A549 (cell line): ENCODE measurements around the gene CC2D2B. TPM values are rescaled to one million over a fixed set of nuclear protein-coding genes. Genes with fewer than 3 reads are reported as not detected.
A peak's percentile ranks its signal among the peaks of the same experiment; 100 is the strongest.
"Not testable (repeated sequence)": the region's sequence is repeated elsewhere in the genome, so short reads cannot be mapped to it uniquely, and the experiment has no call there.

Experiments used
- ATAC-seq, 2 experiments: fragments of 200-7000 bp in 1 of 2; fragments of >200 bp in 1 of 2; cut with Nextera tagmentation in 1 of 2; cut with Tn5 transposase in 1 of 2; 3 replicates each; pipeline versions ENCODE4 v1.8.0 to v1.9.1; 2018 to 2020; ENCODE audit warnings: mild to moderate bottlenecking in 1 of 2, moderate library complexity in 1 of 2
- CTCF ChIA-PET: fragments of 300-600 bp; sonication (Branson Sonifier 250); formaldehyde crosslinking; extraction: SDS; loops from one replicate; lab custom pipeline; 2021; ENCODE audit warnings: antibody characterized with exemption, inconsistent platforms; lab: Yijun Ruan, JAX
- POLR2A ChIA-PET: fragments of 350-600 bp; formaldehyde crosslinking; extraction: SDS; loops from one replicate; lab custom pipeline; 2021; ENCODE audit warnings: antibody characterized with exemption, inconsistent platforms; lab: Yijun Ruan, JAX
- DNase-seq, 2 experiments: peaks; one replicate each; pipeline versions ENCODE4 v3.0.0 to v3.0.0-alpha.2; 2011 to 2016; ENCODE audit warnings: low read depth in 1 of 2, low spot score in 1 of 2
- FAIRE-seq: peaks from 2 replicates; lab custom pipeline; 2011; peaks lifted over from hg19 to GRCh38; lab: Jason Lieb, UNC
- H3K27ac ChIP-seq, 2 experiments: fragments of >200 bp; sonication (Bioruptor Twin); formaldehyde crosslinking; 3 replicates each; pipeline ENCODE4 v1.5.1; 2016 to 2017
- H3K4me1 ChIP-seq: fragments of >200 bp; sonication (Bioruptor Twin); formaldehyde crosslinking; 3 replicates; pipeline ENCODE4 v1.6.1; 2016
- H3K4me2 ChIP-seq: fragments of >200 bp; sonication (Bioruptor Twin); formaldehyde crosslinking; 3 replicates; pipeline ENCODE4 v1.6.1; 2016
- H3K4me3 ChIP-seq: fragments of >200 bp; sonication (Bioruptor Twin); formaldehyde crosslinking; 3 replicates; pipeline ENCODE4 v1.5.1; 2016
- H3K9me3 ChIP-seq: fragments of >200 bp; sonication (Bioruptor Twin); formaldehyde crosslinking; 3 replicates; pipeline ENCODE4 v1.6.1; 2016
- BCL3 ChIP-seq: fragments of >200 bp; sonication (Bioruptor Twin); formaldehyde crosslinking; IDR thresholded peaks from 3 replicates; pipeline ENCODE4 v1.6.1; 2016
- BHLHE40 ChIP-seq: IDR thresholded peaks from 2 replicates; pipeline ENCODE4 v1.6.1; 2012; ENCODE audit warnings: low read depth, low read length, inconsistent platforms
- CBX2 ChIP-seq: fragments of 200-600 bp; sonication (generic); IDR thresholded peaks from 2 replicates; pipeline ENCODE4 v1.6.1; 2016; ENCODE audit warnings: low read depth, mild to moderate bottlenecking, borderline replicate concordance
- CEBPB ChIP-seq, 2 experiments: fragments of >200 bp in 1 of 2; sonication (Bioruptor Twin) in 1 of 2; formaldehyde crosslinking in 1 of 2; IDR thresholded peaks; 2 replicates each; pipeline ENCODE4 v1.6.1; 2012 to 2016
- CHD2 ChIP-seq: fragments of 150-350 bp; IDR thresholded peaks from 2 replicates; pipeline ENCODE4 v1.6.1; 2014; ENCODE audit warnings: low read length; ENCODE audit not compliant: partially characterized antibody
- CTCF ChIP-seq: fragments of >200 bp; sonication (Bioruptor Twin); formaldehyde crosslinking; IDR thresholded peaks from 3 replicates; pipeline ENCODE4 v1.5.1; 2016
- EHMT2 ChIP-seq: fragments of 200-600 bp; sonication (generic); IDR thresholded peaks from 2 replicates; pipeline ENCODE4 v1.6.1; 2016; ENCODE audit warnings: antibody characterized with exemption, low read depth, mild to moderate bottlenecking, moderate library complexity
- EP300 ChIP-seq, 2 experiments: fragments of >200 bp; sonication (Bioruptor Twin); formaldehyde crosslinking; IDR thresholded peaks; 2 replicates in 1 of 2; 3 replicates in 1 of 2; pipeline ENCODE4 v1.6.1; 2016 to 2017
- ESRRA ChIP-seq: fragments of 150-350 bp; IDR thresholded peaks from 2 replicates; pipeline ENCODE4 v1.6.1; 2014; ENCODE audit warnings: mild to moderate bottlenecking, low read length, borderline replicate concordance
- FOSB ChIP-seq: fragments of 250-450 bp; sonication (Bioruptor Pico); IDR thresholded peaks from 2 replicates; pipeline ENCODE4 v1.5.0; 2020; ENCODE audit warnings: mild to moderate bottlenecking, moderate library complexity
- FOXS1 ChIP-seq: fragments of 250-450 bp; sonication (Bioruptor Pico); IDR thresholded peaks from 2 replicates; pipeline ENCODE4 v1.5.0; 2020; ENCODE audit warnings: mild to moderate bottlenecking, moderate library complexity
- HEYL ChIP-seq: fragments of 250-450 bp; sonication (Bioruptor Pico); IDR thresholded peaks from 2 replicates; pipeline ENCODE4 v1.8.0; 2021; ENCODE audit warnings: mild to moderate bottlenecking, moderate library complexity
- HOXA7 ChIP-seq: fragments of 250-450 bp; sonication (Bioruptor Pico); IDR thresholded peaks from 2 replicates; pipeline ENCODE4 v1.5.0; 2020; ENCODE audit warnings: mild to moderate bottlenecking, moderate library complexity
- HOXB13 ChIP-seq: fragments of 250-450 bp; sonication (Bioruptor Pico); IDR thresholded peaks from 2 replicates; pipeline ENCODE4 v1.5.0; 2020; ENCODE audit warnings: low read depth, mild to moderate bottlenecking, moderate library complexity
- JUNB ChIP-seq: fragments of >200 bp; sonication (Bioruptor Twin); formaldehyde crosslinking; IDR thresholded peaks from 2 replicates; pipeline ENCODE4 v1.6.1; 2016
- KDM1A ChIP-seq: fragments of 200-600 bp; sonication (generic); IDR thresholded peaks from 2 replicates; pipeline ENCODE4 v1.6.1; 2016; ENCODE audit warnings: low read depth, mild to moderate bottlenecking
- MAFK ChIP-seq: fragments of 450-650 bp; IDR thresholded peaks from 2 replicates; pipeline ENCODE4 v1.6.1; 2014; ENCODE audit not compliant: partially characterized antibody
- MAX ChIP-seq: IDR thresholded peaks from 2 replicates; pipeline ENCODE4 v1.6.1; 2012
- NR3C1 ChIP-seq: fragments of >200 bp; sonication (Bioruptor Twin); formaldehyde crosslinking; IDR thresholded peaks from 3 replicates; pipeline ENCODE4 v1.6.1; 2017
- POLR2A ChIP-seq: IDR thresholded peaks from 2 replicates; pipeline ENCODE4 v1.6.1; 2012; ENCODE audit warnings: mild to moderate bottlenecking, low read length
- RARB ChIP-seq: fragments of 250-450 bp; sonication (Bioruptor Pico); IDR thresholded peaks from 2 replicates; pipeline ENCODE4 v1.8.0; 2021; ENCODE audit warnings: mild to moderate bottlenecking, moderate library complexity
- RCOR1 ChIP-seq: fragments of 150-350 bp; IDR thresholded peaks from 2 replicates; pipeline ENCODE4 v1.6.1; 2014; ENCODE audit warnings: antibody characterized with exemption, low read length, low read depth
- RFX5 ChIP-seq: fragments of 450-650 bp; IDR thresholded peaks from 2 replicates; pipeline ENCODE4 v1.7.1; 2014; ENCODE audit warnings: antibody characterized with exemption, mild to moderate bottlenecking, moderate library complexity
- RNF2 ChIP-seq: fragments of 200-600 bp; sonication (generic); IDR thresholded peaks from 2 replicates; pipeline ENCODE4 v1.6.1; 2016; ENCODE audit warnings: low read depth, mild to moderate bottlenecking, antibody characterized with exemption, moderate library complexity, borderline replicate concordance
- SMC3 ChIP-seq: fragments of >200 bp; sonication (Bioruptor Twin); formaldehyde crosslinking; IDR thresholded peaks from 3 replicates; pipeline ENCODE4 v1.6.1; 2018; ENCODE audit warnings: inconsistent platforms
- TP53 ChIP-seq: fragments of 250-450 bp; sonication (Bioruptor Pico); IDR thresholded peaks from 2 replicates; pipeline ENCODE4 v1.5.0; 2021; ENCODE audit warnings: mild to moderate bottlenecking, moderate library complexity
- ZC3H11A ChIP-seq: fragments of 450-650 bp; IDR thresholded peaks from 2 replicates; pipeline ENCODE4 v1.6.1; 2014; ENCODE audit warnings: antibody characterized with exemption, mild to moderate bottlenecking
- ZFP36 ChIP-seq: fragments of 450-650 bp; IDR thresholded peaks from 2 replicates; pipeline ENCODE4 v1.6.1; 2014; ENCODE audit warnings: borderline replicate concordance; ENCODE audit not compliant: partially characterized antibody
- ZSCAN20 ChIP-seq: fragments of 250-450 bp; sonication (Bioruptor Pico); IDR thresholded peaks from 2 replicates; pipeline ENCODE4 v1.8.0; 2022; ENCODE audit warnings: mild to moderate bottlenecking, moderate library complexity
- WGBS: methylation state at CpG from one replicate; pipeline ENCODE4 v1.1.6; 2017; ENCODE audit errors: missing lambda C conversion rate; 5-methylcytosine and 5-hydroxymethylcytosine counted together
- polyA plus RNA-seq, 4 experiments: library from polyadenylated mRNA; depleted of rRNA in 3 of 4; stranded (reverse); fragments of >200 nt; fragmentation: RNase III in 1 of 4; extraction: RNeasy Plus Mini Kit Qiagen cat#74134 plus additional on column Dnase treatment in 1 of 4; gene quantifications; 2 replicates in 3 of 4; 3 replicates in 1 of 4; pipeline ENCODE4 v1.2.3, GENCODE V29; 2011 to 2017

CC2D2B gene
- polyA plus RNA-seq, 2 of the 4 experiments (the other 2 are of a cell fraction) = 0.13 to 0.15 TPM

DNA sequence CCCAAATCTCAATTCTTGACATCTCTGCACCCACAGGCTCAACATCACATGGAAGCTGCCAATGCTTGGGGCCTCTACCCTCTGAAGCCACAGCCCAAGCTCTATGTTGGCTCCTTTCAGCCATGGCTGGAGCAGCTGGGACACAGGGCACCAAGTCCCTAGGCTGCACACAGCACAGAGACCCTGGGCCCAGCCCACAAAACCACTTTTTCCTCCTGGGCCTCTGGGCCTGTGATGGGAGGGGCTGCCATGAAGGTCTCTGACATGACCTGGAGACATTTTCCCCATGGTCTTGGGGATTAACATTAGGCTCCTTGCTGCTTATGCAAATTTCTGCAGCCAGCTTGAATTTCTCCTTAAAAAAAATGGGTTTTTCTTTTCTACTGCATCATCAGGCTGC is 33.0 kb upstream of the CC2D2B start:
- H3K4me2 ChIP-seq, H3K9me3 ChIP-seq, H3K27ac ChIP-seq, H3K4me3 ChIP-seq, DNase-seq, ATAC-seq, H3K4me1 ChIP-seq, CTCF ChIA-PET, FAIRE-seq, POLR2A ChIA-PET: not testable (repeated sequence)
- peak; percentile 19 for TF ChIP-seq ZFP36

- no peak overlapping the region for H3K27ac ChIP-seq
- DNase-seq = no peak
- TF ChIP-seq EP300 (IDR thresholded peaks at IDR 0.05) (no peak), JUNB (no peak), HOXA7 (CRISPR knock-in tag) (no peak), CEBPB (IDR thresholded peaks at IDR 0.05) (no peak), RARB (CRISPR knock-in tag) (no peak), EHMT2 (no peak), FOSB (CRISPR knock-in tag) (no peak), ZFP36 (no peak), BHLHE40 (no peak), RCOR1 (no peak), CTCF (no peak), HOXB13 (CRISPR knock-in tag) (no peak), KDM1A (no peak), POLR2A (no peak), SMC3 (no peak), ESRRA (no peak)
- TF ChIP-seq, all 56 proteins: peak for 0
- ATAC-seq = no peak
- no peak overlapping the region for H3K4me2 ChIP-seq
- H3K4me3 ChIP-seq = no peak overlapping the region
- ChIA-PET CTCF (interaction anchor here (1.2 kb wide), 1 partner anchor 183 kb away, joined by 3 read pairs; the partner anchor contains the start of gene TCTN3), POLR2A (no interaction called here)
- no peaks in the 10 kb centered on the region for H3K4me1 ChIP-seq
- 87% methylated on average over 1 of the region's 1 CpG for WGBS
- no peak for FAIRE-seq
- H3K9me3 ChIP-seq = peaks cover 4% of the 10 kb centered on the region; the same call in 1 of the 3 replicates
These were observed 31.0 kb upstream of the CC2D2B start for GRCh38 chr10:95876756-95877155.

DNA sequence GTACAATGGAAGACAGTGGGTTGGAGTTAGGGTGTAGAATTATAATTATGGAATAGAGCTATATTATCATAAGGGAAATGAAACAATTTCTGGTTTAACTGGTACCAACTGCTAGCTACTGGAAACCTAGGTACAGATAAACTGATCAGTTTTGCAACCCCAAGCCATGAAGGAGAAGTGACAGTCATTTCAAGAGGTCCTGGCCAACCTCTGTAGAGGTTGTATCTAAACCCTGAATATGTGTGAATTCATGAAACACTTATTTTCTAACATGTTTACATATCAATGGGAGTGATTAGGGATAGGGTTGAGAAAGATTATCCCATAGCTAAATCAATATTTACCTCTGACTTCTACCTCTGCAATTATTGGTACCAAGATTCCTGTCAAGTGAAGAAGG is 29.9 kb upstream of the CC2D2B start:
- Histone ChIP-seq H3K4me1 (no peaks in the 10 kb centered on the region), H3K9me3 (peaks cover 4% of the 10 kb centered on the region; the same call in 1 of the 3 replicates), H3K27ac (no peak overlapping the region), H3K4me3 (no peak overlapping the region), H3K4me2 (no peak overlapping the region)
- FAIRE-seq = no peak
- ChIA-PET CTCF (interaction anchor here (0.6 to 1.2 kb wide), 2 partner anchors 24 to 184 kb away, joined by 3 read pairs; partner anchors contain the start of gene TCTN3), POLR2A (no interaction called here)
- DNase-seq = no peak
- ATAC-seq = no peak
- no peak for TF ChIP-seq TP53

DNA sequence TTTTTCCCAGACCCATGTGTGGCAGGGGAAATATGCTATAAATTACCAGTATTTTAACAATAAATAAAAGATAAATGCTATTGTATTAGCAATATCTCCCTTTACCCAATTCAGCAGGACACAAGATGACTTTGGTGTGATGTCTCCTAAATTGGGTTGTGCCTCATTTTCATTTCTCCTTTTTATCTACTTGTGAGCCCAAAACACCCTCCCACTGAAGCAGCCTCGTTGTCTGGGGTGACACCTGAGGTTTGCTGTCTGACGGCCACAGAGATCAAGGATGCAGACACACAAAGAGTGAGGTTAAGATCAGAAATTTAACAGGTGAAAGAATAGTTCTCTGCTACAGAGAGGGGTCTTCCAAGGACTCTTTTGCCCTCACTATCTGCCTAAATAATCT is 27.1 kb upstream of the CC2D2B start:
- DNase-seq = no peak
- Histone ChIP-seq H3K27ac (no peak overlapping the region), H3K9me3 (no peaks in the 10 kb centered on the region), H3K4me1 (no peaks in the 10 kb centered on the region), H3K4me2 (no peak overlapping the region), H3K4me3 (no peak overlapping the region)
- ChIA-PET POLR2A (no interaction called here), CTCF (no interaction called here)
- 87% methylated on average over 2 of the region's 2 CpGs for WGBS
- no peak for ATAC-seq
- no peak for TF ChIP-seq RCOR1
- TF ChIP-seq CBX2 = no peak
- TF ChIP-seq RNF2 = no peak
- no peak for TF ChIP-seq ZSCAN20 (CRISPR knock-in tag)
- TF ChIP-seq RFX5 = no peak
- TF ChIP-seq ESRRA = no peak
- TF ChIP-seq MAFK = no peak
- no peak for TF ChIP-seq CHD2
- TF ChIP-seq KDM1A = no peak
- no peak for TF ChIP-seq FOXS1 (CRISPR knock-in tag)
- TF ChIP-seq MAX = no peak
- no peak for TF ChIP-seq HEYL (CRISPR knock-in tag)
- TF ChIP-seq BCL3 = no peak
- TF ChIP-seq EP300 (IDR thresholded peaks at IDR 0.05) = no peak
- TF ChIP-seq ZC3H11A = no peak
- TF ChIP-seq NR3C1 = no peak
- no peak for TF ChIP-seq HOXA7 (CRISPR knock-in tag)
- FAIRE-seq = no peak
